Pancreas (tissue), 10 donors: ENCODE measurements around the gene BTBD17. TPM values are rescaled to one million over a fixed set of nuclear protein-coding genes. Genes with fewer than 3 reads are reported as not detected.

ENCODE experiments used
- ATAC-seq, 4 donors: fragments of 200-7000 bp; cut with Tn5 transposase; one replicate each; pipeline versions ENCODE4 v1.8.0 to v1.9.1; 2020; ENCODE audit warnings: mild to moderate bottlenecking in 4 of 4, moderate library complexity in 4 of 4
- DNase-seq, 6 donors: peaks; one replicate each; pipeline ENCODE4 v3.0.0-alpha.2; 2020
- FAIRE-seq: peaks from 2 replicates; lab custom pipeline; 2012; peaks lifted over from hg19 to GRCh38; lab: Jason Lieb, UNC
- H3K27ac ChIP-seq, 4 donors: fragments of 200-600 bp; sonication (generic); 1 replicate in 3 of 4; 2 replicates in 1 of 4; pipeline versions ENCODE4 v1.5.0 to v1.8.0; 2020
- H3K27me3 ChIP-seq, 4 donors: fragments of 200-600 bp; one replicate each; pipeline ENCODE4 v1.8.0; 2021
- H3K36me3 ChIP-seq, 3 donors: fragments of 200-600 bp; sonication (generic) in 1 of 3; one replicate each; pipeline versions ENCODE4 v1.5.0 to v1.8.0; 2020 to 2021
- H3K4me1 ChIP-seq, 3 donors: fragments of 200-600 bp; one replicate each; pipeline ENCODE4 v1.8.0; 2021
- H3K4me3 ChIP-seq, 4 donors: fragments of 200-600 bp; sonication (generic) in 2 of 4; one replicate each; pipeline versions ENCODE4 v1.5.0 to v1.8.0; 2020 to 2021
- H3K9me3 ChIP-seq, 4 donors: fragments of 200-600 bp; one replicate each; pipeline ENCODE4 v1.8.0; 2021
- CTCF ChIP-seq, 4 donors: fragments of 200-600 bp; sonication (generic) in 3 of 4; IDR thresholded peaks; one replicate each; pipeline versions ENCODE4 v1.5.0 to v1.8.0; 2021; ENCODE audit warnings: antibody characterized with exemption in 4 of 4
- WGBS, 2 donors: extraction: QIAGEN DNeasy Blood & Tissue Kit; methylation state at CpG; one replicate each; pipeline ENCODE4 v1.1.7; 2013; 5-methylcytosine and 5-hydroxymethylcytosine counted together
- intact Hi-C, 3 donors: fragments of 100-400 bp; cut with DNase I; formaldehyde crosslinking; loops; one replicate each; pipeline versions ENCODE4 v1.11.1 to v1.14.2; 2022
- polyA plus RNA-seq, 2 donors: library from polyadenylated mRNA; stranded (reverse); fragments of 200-250 nt; gene quantifications; one replicate each; pipeline ENCODE4 v1.2.3, GENCODE V29; 2013
- total RNA-seq, 6 donors: library from RNA; stranded (reverse); fragmentation: NEBNext Ultra II Directional in 4 of 6; extraction: Animal tissue kit (Norgen Biotek cat#: 25700) in 4 of 6; gene quantifications; one replicate each; pipeline versions ENCODE4 v1.2.1 to v1.2.4, GENCODE V29; 2021 to 2023
- donor health status: healthy with polysubstance abuse.
- donor health status: DM: no; HTN: no; CAD: no; lungs with moderate emphysema.
- donor health status: DM: no; HTN: no; CAD: no.
- donor health status: control.
- donor health status: control.
- donor health status: Bipolar disorder and iron deficiency.
- donor health status: DM: yes; HTN: yes; CAD: no.
- donor health status: DM: no; HTN: no; CAD: no.
- donor health status: DM: no; HTN: no; CAD: no.
- donor health status: DM: yes; HTN: yes; CAD: no.

Gene BTBD17
- total and polyA plus RNA-seq, 8 donors: 0.08 to 1.7 (median 0.17) TPM

DNA sequence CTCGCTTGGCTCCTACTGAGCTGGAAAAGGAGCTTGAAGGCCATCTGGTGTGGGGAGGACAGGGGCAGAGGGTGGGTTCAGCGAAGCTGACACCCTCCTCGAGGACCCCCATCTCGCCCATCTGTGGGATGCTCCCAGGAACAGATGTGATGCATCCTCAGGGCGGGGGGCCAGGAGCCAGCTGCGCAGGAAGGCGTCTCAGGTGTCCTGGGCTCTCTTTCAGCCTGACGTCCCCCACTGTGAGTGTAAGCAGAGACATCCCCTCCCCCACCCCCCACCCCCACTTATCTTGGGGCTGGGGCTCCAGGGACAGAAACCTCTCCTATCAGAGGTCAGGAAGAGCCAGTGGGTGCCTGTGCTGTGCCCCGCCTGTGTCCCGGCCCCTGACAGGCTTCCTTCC, 19.4 kb downstream of the BTBD17 start:
- H3K9me3 ChIP-seq: no peaks in the 10 kb centered on the region
- no peaks in the 10 kb centered on the region for H3K36me3 ChIP-seq
- ATAC-seq: no peak
- WGBS, 2 donors: 52 to 57% methylated on average over 10 of the region's 10 CpGs
- DNase-seq: no peak
- H3K4me1 ChIP-seq: no peaks in the 10 kb centered on the region
- no peak for TF ChIP-seq CTCF (IDR thresholded peaks at IDR 0.05)
- H3K4me3 ChIP-seq: no peak overlapping the region
- no peak overlapping the region for H3K27ac ChIP-seq
- intact Hi-C loops: no loop called here
- no peak for FAIRE-seq
- no peaks in the 10 kb centered on the region for H3K27me3 ChIP-seq

GRCh38 chr17:74340470-74341023, 21.1 kb downstream of the BTBD17 start:
- no peaks in the 10 kb centered on the region for H3K4me1 ChIP-seq
- TF ChIP-seq CTCF (IDR thresholded peaks at IDR 0.05): no peak
- H3K36me3 ChIP-seq: no peaks in the 10 kb centered on the region
- WGBS, 2 donors: 56 to 59% methylated on average over 8 to 13 of the region's 13 CpGs
- no peaks in the 10 kb centered on the region for H3K27me3 ChIP-seq
- DNase-seq (no peak), ATAC-seq (peak in 2 of 4 donors; percentile 22 to 25), FAIRE-seq (no peak)
- intact Hi-C loops: no loop called here
- no peak overlapping the region for H3K4me3 ChIP-seq
- no peaks in the 10 kb centered on the region for H3K9me3 ChIP-seq
- H3K27ac ChIP-seq: no peak overlapping the region

DNA sequence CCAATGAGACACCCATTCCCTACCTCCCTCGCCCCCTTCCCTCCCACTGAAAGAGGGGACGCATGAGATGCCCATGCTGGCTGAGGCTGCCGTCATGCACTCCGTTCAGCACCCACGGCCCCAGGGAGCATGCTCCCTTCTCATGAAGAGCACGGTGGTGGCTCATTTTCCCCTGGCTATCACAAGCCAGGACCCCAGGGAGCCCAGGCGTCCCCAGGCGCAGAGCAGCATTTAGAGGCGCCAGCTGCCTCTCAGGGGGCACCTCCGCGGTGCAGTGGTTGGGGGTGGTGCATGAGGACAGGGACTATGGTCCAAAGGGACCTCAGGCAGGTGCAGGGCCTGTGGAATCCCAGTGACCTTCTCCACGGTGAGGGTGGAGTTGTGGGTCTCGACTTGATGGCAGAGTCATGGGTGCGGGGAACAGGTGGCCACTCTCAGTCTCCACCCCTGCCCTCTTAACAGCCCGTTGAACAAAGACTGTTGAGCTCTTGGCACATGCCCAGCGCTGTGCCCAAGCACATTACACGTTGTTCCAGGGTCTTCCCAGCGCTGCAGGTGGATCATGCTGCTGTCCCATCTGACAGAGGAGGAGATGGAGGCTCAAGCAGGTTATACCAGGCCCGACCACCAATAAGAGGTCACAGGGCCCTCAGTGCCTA, 22.0 kb downstream of the BTBD17 start:
- Histone ChIP-seq H3K4me1 (no peaks in the 10 kb centered on the region), H3K27ac (no peak overlapping the region), H3K27me3 (no peaks in the 10 kb centered on the region), H3K36me3 (no peaks in the 10 kb centered on the region), H3K4me3 (no peak overlapping the region), H3K9me3 (no peaks in the 10 kb centered on the region)
- no peak for TF ChIP-seq CTCF (IDR thresholded peaks at IDR 0.05)
- WGBS, 2 donors: 62 to 75% methylated on average over 19 of the region's 19 CpGs
- intact Hi-C loops: no loop called here
- ATAC-seq (peak in 1 of 4 donors; percentile 29), DNase-seq (no peak), FAIRE-seq (no peak)

DNA sequence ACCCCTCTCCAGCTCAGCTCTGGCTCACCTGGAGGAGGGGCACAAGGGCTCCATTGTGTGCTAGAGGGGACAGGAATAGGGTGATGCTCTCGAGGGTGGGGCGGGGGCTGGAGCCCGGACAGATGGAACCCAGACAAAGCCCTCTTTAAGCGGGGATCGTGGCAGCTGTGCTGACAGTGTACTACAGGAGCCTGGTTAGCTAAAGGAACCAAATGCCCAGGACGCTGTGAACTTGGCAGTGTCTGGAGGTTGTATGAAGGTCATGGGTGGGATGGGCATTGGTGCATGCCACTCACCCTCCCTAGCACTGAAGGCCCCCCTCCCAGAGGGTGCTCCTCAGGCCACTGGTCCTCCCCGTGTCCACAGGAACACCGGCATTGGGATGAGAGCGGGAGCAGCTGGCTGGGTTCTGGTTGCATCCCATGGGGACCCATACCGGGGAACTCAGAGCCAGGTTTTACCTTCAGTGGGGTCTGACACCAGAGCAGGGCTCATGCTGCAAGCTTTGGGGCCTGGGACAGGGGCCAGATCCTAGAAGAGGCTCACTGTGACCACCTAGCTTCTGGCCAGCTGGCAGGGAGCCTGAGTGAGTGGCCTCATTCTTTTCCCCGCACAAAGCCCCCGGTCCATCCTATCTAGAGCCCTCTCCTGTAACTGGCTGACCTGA, 23.7 kb downstream of the BTBD17 start:
- TF ChIP-seq CTCF (IDR thresholded peaks at IDR 0.05): no peak
- H3K27ac ChIP-seq: no peak overlapping the region
- ATAC-seq (no peak), DNase-seq (no peak), FAIRE-seq (no peak)
- intact Hi-C loops: no loop called here
- H3K4me1 ChIP-seq: no peaks in the 10 kb centered on the region
- H3K27me3 ChIP-seq: no peaks in the 10 kb centered on the region
- H3K9me3 ChIP-seq: no peaks in the 10 kb centered on the region
- no peaks in the 10 kb centered on the region for H3K36me3 ChIP-seq
- no peak overlapping the region for H3K4me3 ChIP-seq
- 32 to 43% methylated on average over 12 of the region's 12 CpGs for WGBS, 2 donors

DNA sequence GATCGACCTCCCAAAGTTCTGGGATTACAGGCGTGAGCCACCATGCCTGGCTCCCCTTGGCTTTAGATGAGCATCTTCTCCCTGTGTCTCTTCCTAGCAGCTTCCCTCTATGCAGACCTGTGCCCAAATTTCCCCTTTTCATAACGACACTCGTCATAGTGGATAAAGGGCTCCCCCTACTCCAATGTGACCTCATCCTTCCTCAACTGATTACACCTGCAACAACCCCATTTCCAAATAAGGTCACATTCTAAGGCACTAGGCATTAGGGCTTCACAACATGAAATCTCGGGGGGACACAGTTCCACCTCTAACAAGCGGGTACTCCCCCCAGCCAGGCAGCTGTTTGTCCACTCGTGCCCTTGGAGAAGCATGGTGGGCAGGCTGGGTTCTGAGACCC, 25.4 kb downstream of the BTBD17 start:
- ATAC-seq: no peak
- FAIRE-seq: no peak
- intact Hi-C loops: no loop called here
- no peak overlapping the region for H3K4me3 ChIP-seq
- 57 to 74% methylated on average over 7 of the region's 7 CpGs for WGBS, 2 donors
- H3K4me1 ChIP-seq: no peaks in the 10 kb centered on the region
- no peak overlapping the region for H3K27ac ChIP-seq
- no peak for DNase-seq
- no peaks in the 10 kb centered on the region for H3K36me3 ChIP-seq
- no peaks in the 10 kb centered on the region for H3K9me3 ChIP-seq
- no peaks in the 10 kb centered on the region for H3K27me3 ChIP-seq
- TF ChIP-seq CTCF (IDR thresholded peaks at IDR 0.05): no peak
